ENCODE results near the gene ANKRD11.

The ANKRD11 gene

GRCh38 chr16:89452241-89452640, 38.1 kb downstream of the ANKRD11 start:
- no peaks in the 10 kb centered on the region for H3K27me3 ChIP-seq (ENCODE audit: control insufficient read depth, insufficient read depth, low read length)
- no peak overlapping the region for H3K4me2 ChIP-seq (ENCODE audit: low read length)
- no peaks in the 10 kb centered on the region for H3K36me3 ChIP-seq (ENCODE audit: control insufficient read depth, insufficient read depth, low read length)
- H3K4me3 ChIP-seq (ENCODE audit: low read depth, low read length) = no peak overlapping the region
- no peaks in the 10 kb centered on the region for H3K9me3 ChIP-seq (ENCODE audit: control insufficient read depth, low read length)
- no peak for TF ChIP-seq CTCF (IDR thresholded peaks at IDR 0.05)
- H3K9ac ChIP-seq = no peak overlapping the region
- H3K27ac ChIP-seq = no peak overlapping the region
- peaks cover 8% of the 10 kb centered on the region for H3K4me1 ChIP-seq
- H3K79me2 ChIP-seq = peaks cover 61% of the 10 kb centered on the region
- H2AFZ ChIP-seq = no peak overlapping the region

- Histone ChIP-seq H3K9me3 (ENCODE audit: control insufficient read depth, low read length) (no peaks in the 10 kb centered on the region), H3K4me2 (ENCODE audit: low read length) (no peak overlapping the region), H3K27me3 (ENCODE audit: control insufficient read depth, insufficient read depth, low read length) (no peaks in the 10 kb centered on the region), H3K36me3 (ENCODE audit: control insufficient read depth, insufficient read depth, low read length) (no peaks in the 10 kb centered on the region), H3K4me3 (ENCODE audit: low read depth, low read length) (no peak overlapping the region), H3K9ac (no peak overlapping the region), H3K79me2 (peaks cover 62% of the 10 kb centered on the region), H3K4me1 (peaks cover 11% of the 10 kb centered on the region), H2AFZ (no peak overlapping the region), H3K27ac (no peak overlapping the region)
- no peak for TF ChIP-seq CTCF (IDR thresholded peaks at IDR 0.05)
These were observed 39.8 kb downstream of the ANKRD11 start for GRCh38 chr16:89450537-89450936.

DNA sequence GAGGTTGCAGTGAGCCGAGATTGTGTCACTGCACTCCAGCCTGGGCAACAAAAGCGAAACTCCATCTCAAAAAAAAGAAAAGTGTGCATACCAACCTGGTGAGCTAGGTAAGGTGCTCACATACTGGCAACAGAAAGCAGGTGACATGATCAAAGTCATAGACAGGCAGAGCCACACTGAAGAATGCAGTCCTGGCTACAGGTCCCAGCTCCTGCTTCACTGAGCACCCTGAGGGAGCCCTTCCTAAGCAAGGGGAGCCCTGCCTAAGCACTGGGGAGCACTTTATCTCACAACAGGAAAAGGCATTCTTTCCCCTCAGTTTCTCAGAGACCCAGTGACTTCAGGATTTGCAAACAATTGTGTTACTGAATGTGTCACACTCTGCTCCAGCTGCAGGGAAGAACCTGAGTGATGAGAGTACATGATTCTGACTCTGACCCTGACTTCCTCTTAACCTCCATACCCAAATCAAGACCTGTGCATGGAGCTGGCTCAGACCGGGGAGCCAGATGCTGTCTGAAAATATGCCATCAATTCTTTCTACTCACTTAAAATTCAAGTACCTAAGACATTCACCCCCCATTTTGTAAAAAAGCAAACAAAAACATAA, 40.5 kb downstream of the ANKRD11 start:
- no peak for TF ChIP-seq CTCF (IDR thresholded peaks at IDR 0.05)
- Histone ChIP-seq H3K27me3 (ENCODE audit: control insufficient read depth, insufficient read depth, low read length) (no peaks in the 10 kb centered on the region), H3K4me1 (peaks cover 18% of the 10 kb centered on the region), H3K27ac (no peak overlapping the region), H2AFZ (no peak overlapping the region), H3K4me2 (ENCODE audit: low read length) (no peak overlapping the region), H3K36me3 (ENCODE audit: control insufficient read depth, insufficient read depth, low read length) (no peaks in the 10 kb centered on the region), H3K4me3 (ENCODE audit: low read depth, low read length) (no peak overlapping the region), H3K9ac (no peak overlapping the region), H3K79me2 (peaks cover 64% of the 10 kb centered on the region), H3K9me3 (ENCODE audit: control insufficient read depth, low read length) (no peaks in the 10 kb centered on the region)

GRCh38 chr16:89448656-89449055, 41.7 kb downstream of the ANKRD11 start:
- no peak for TF ChIP-seq CTCF (IDR thresholded peaks at IDR 0.05)
- Histone ChIP-seq H3K27me3 (ENCODE audit: control insufficient read depth, insufficient read depth, low read length) (no peaks in the 10 kb centered on the region), H3K9me3 (ENCODE audit: control insufficient read depth, low read length) (no peaks in the 10 kb centered on the region), H3K9ac (no peak overlapping the region), H3K36me3 (ENCODE audit: control insufficient read depth, insufficient read depth, low read length) (no peaks in the 10 kb centered on the region), H3K4me1 (peaks cover 22% of the 10 kb centered on the region), H3K79me2 (peaks cover 60% of the 10 kb centered on the region), H3K27ac (no peak overlapping the region), H2AFZ (no peak overlapping the region), H3K4me3 (ENCODE audit: low read depth, low read length) (no peak overlapping the region), H3K4me2 (ENCODE audit: low read length) (no peak overlapping the region)

GRCh38 chr16:89446975-89447293, 43.4 kb downstream of the ANKRD11 start:
- H2AFZ ChIP-seq = no peak overlapping the region
- no peaks in the 10 kb centered on the region for H3K36me3 ChIP-seq (ENCODE audit: control insufficient read depth, insufficient read depth, low read length)
- H3K4me1 ChIP-seq = peaks cover 35% of the 10 kb centered on the region
- no peak for TF ChIP-seq CTCF (IDR thresholded peaks at IDR 0.05)
- H3K4me2 ChIP-seq (ENCODE audit: low read length) = no peak overlapping the region
- no peaks in the 10 kb centered on the region for H3K9me3 ChIP-seq (ENCODE audit: control insufficient read depth, low read length)
- H3K9ac ChIP-seq = no peak overlapping the region
- H3K79me2 ChIP-seq = peaks cover 51% of the 10 kb centered on the region
- H3K27ac ChIP-seq = no peak overlapping the region
- no peak overlapping the region for H3K4me3 ChIP-seq (ENCODE audit: low read depth, low read length)
- no peaks in the 10 kb centered on the region for H3K27me3 ChIP-seq (ENCODE audit: control insufficient read depth, insufficient read depth, low read length)

Measured in parathyroid adenoma (tissue), 2 donors.